ENCODE data around the gene MTFR1L.

MTFR1L gene

GRCh38 chr1:25808481-25809244 lies 11.1 kb upstream of the MTFR1L start:
- DNase-seq = no peak

- no peak for DNase-seq
Observed at GRCh38 chr1:25809283-25809926, 10.3 kb upstream of the MTFR1L start.

- no peak for DNase-seq
Observed at GRCh38 chr1:25809929-25810328, 9.8 kb upstream of the MTFR1L start.

- peak; percentile 40 for DNase-seq
Observed at GRCh38 chr1:25810341-25811299, 9.1 kb upstream of the MTFR1L start.

GRCh38 chr1:25811384-25812082 lies 8.2 kb upstream of the MTFR1L start:
- DNase-seq = no peak

- DNase-seq = no peak
Observed at GRCh38 chr1:25813071-25813733, 6.6 kb upstream of the MTFR1L start.

GRCh38 chr1:25813734-25814471 lies 5.9 kb upstream of the MTFR1L start:
- no peak for DNase-seq

GRCh38 chr1:25814549-25815087 lies 5.1 kb upstream of the MTFR1L start:
- DNase-seq = no peak

GRCh38 chr1:25815208-25816111 lies 4.3 kb upstream of the MTFR1L start:
- DNase-seq = no peak

- no peak for DNase-seq
Observed at GRCh38 chr1:25816112-25816718, 3.5 kb upstream of the MTFR1L start.

GRCh38 chr1:25817840-25818501 lies 1.8 kb upstream of the MTFR1L start:
- no peak for DNase-seq

GRCh38 chr1:25818569-25818968 lies 1.2 kb upstream of the MTFR1L start:
- no peak for DNase-seq

- no peak for DNase-seq
Observed at GRCh38 chr1:25820247-25821111, 725 bp downstream of the MTFR1L start.

- DNase-seq = no peak
Observed at GRCh38 chr1:25821112-25821476, 1.3 kb downstream of the MTFR1L start.

- DNase-seq = no peak
Observed at GRCh38 chr1:25821630-25822091, 1.9 kb downstream of the MTFR1L start.

GRCh38 chr1:25825605-25826004 lies 5.9 kb downstream of the MTFR1L start:
- DNase-seq = no peak

GRCh38 chr1:25826571-25826970 lies 6.8 kb downstream of the MTFR1L start:
- no peak for DNase-seq

- DNase-seq = no peak
Observed at GRCh38 chr1:25828491-25828890, 8.7 kb downstream of the MTFR1L start.
